MCF 10A (cell line): Measurements from ENCODE around the gene RAB13. TPM values are rescaled to one million over a fixed set of nuclear protein-coding genes. Genes with fewer than 3 reads are reported as not detected.

Experiments
- BruUV-seq: library from RNA; stranded (reverse); fragments of 400-500 nt; replicated peaks from 2 replicates; lab custom pipeline; 2021; lab: Mats Ljungman, UMichigan
- CTCF ChIA-PET: fragments of 300-600 bp; sonication (Branson Sonifier 250); formaldehyde crosslinking; extraction: SDS; loops from one replicate; lab custom pipeline; 2021; ENCODE audit warnings: antibody characterized with exemption, inconsistent platforms; lab: Yijun Ruan, JAX
- POLR2A ChIA-PET: fragments of 300-600, 350-650 bp; sonication (Branson Sonifier 250); formaldehyde crosslinking; extraction: SDS; loops from one replicate; lab custom pipeline; 2020; ENCODE audit warnings: antibody characterized with exemption, inconsistent platforms; lab: Yijun Ruan, JAX
- DNase-seq: peaks from one replicate; pipeline ENCODE4 v3.0.0-alpha.2; 2018; ENCODE audit not compliant: unreplicated experiment
- H3K27ac Mint-ChIP-seq: one replicate; pipeline ENCODE4 v1.8.0; 2022; ENCODE audit warnings: mild to moderate bottlenecking, low read depth, mixed read lengths; ENCODE audit not compliant: unreplicated experiment
- H3K27me3 Mint-ChIP-seq: one replicate; pipeline ENCODE4 v1.8.0; 2022; ENCODE audit warnings: mixed read lengths; ENCODE audit not compliant: insufficient read depth, unreplicated experiment
- H3K36me3 Mint-ChIP-seq: one replicate; pipeline ENCODE4 v1.8.0; 2022; ENCODE audit warnings: mild to moderate bottlenecking, moderate library complexity, mixed read lengths; ENCODE audit not compliant: insufficient read depth, unreplicated experiment
- H3K4me1 Mint-ChIP-seq: one replicate; pipeline ENCODE4 v1.8.0; 2022; ENCODE audit warnings: mixed read lengths; ENCODE audit not compliant: insufficient read depth, unreplicated experiment
- H3K4me3 Mint-ChIP-seq: one replicate; pipeline ENCODE4 v1.8.0; 2022; ENCODE audit warnings: mild to moderate bottlenecking, moderate library complexity, mixed read lengths; ENCODE audit not compliant: unreplicated experiment
- H3K9me3 Mint-ChIP-seq: one replicate; pipeline ENCODE4 v1.8.0; 2022; ENCODE audit warnings: mixed read lengths; ENCODE audit not compliant: unreplicated experiment
- CTCF ChIP-seq: fragments of 200-600 bp; IDR thresholded peaks from one replicate; pipeline ENCODE4 v1.8.0; 2022; ENCODE audit warnings: antibody characterized with exemption, mild to moderate bottlenecking; ENCODE audit not compliant: unreplicated experiment
- intact Hi-C: fragments of 100-400 bp; cut with micrococcal nuclease; formaldehyde crosslinking; loops from 2 replicates; pipeline ENCODE4 v1.14.1; 2022
- total RNA-seq: library from RNA; stranded (reverse); gene quantifications from 2 replicates; pipeline ENCODE4 v1.2.3, GENCODE V29; 2022

The RAB13 gene
- total RNA-seq, 1 experiment from 2014 or later, result 71.6 TPM

DNA sequence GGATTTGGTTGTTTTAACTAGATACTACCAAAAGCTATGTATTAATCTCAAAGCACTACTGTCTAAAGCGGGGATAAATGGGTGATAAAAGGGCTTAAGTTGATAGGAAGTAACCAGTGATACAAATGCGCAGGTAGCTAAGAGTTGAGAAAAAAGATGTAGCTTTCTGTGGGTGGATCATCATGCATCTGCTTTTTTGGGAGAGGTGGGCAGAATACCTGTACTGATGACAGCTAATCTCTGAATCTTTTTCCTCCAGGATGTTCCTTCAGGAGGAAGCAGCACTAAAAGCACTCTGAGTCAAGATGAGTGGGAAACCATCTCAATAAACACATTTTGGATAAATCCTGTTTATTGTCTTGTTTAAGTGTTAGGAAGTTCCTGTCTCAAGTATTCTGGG, 5.7 kb upstream of the RAB13 start:
- Mint-ChIP-seq H3K36me3 (peaks cover 64% of the 10 kb centered on the region), H3K4me1 (peaks cover 24% of the 10 kb centered on the region), H3K27ac (peak overlapping the region; percentile 98), H3K9me3 (no peaks in the 10 kb centered on the region), H3K27me3 (no peaks in the 10 kb centered on the region), H3K4me3 (peak overlapping the region; percentile 90)
- intact Hi-C loops, result no loop called here
- no peak for TF ChIP-seq CTCF
- no TSS peak for BruUV-seq
- CTCF ChIA-PET, result interaction anchor here (1.0 to 7.8 kb wide), 4 partner anchors 15 to 364 kb away, joined by 3 to 80 read pairs (median 34); partner anchors contain the start of genes GATAD2B, JTB and S100A13
- POLR2A ChIA-PET, result interaction anchor here (0.6 to 13.2 kb wide), 21 partner anchors 9 to 551 kb away, joined by 3 to 358 read pairs (median 18); partner anchors contain the start of genes CREB3L4, CRTC2, DENND4B and GATAD2B
- no peak for DNase-seq

- Mint-ChIP-seq H3K27ac (peak overlapping the region; percentile 98), H3K4me1 (peaks cover 31% of the 10 kb centered on the region), H3K4me3 (peak overlapping the region; percentile 90), H3K27me3 (no peaks in the 10 kb centered on the region), H3K36me3 (peaks cover 60% of the 10 kb centered on the region), H3K9me3 (no peaks in the 10 kb centered on the region)
- BruUV-seq, result TSS peak; percentile 79
- no peak for DNase-seq
- no peak for TF ChIP-seq CTCF
- ChIA-PET CTCF (interaction anchor here (1.0 to 7.8 kb wide), 4 partner anchors 14 to 364 kb away, joined by 3 to 80 read pairs (median 34); partner anchors contain the start of genes GATAD2B, JTB and S100A13), POLR2A (interaction anchor here (0.6 to 13.2 kb wide), 53 partner anchors 10 to 1029 kb away, joined by 3 to 358 read pairs (median 6); partner anchors contain the start of genes CHTOP, CREB3L4, CRTC2 and DENND4B)
- intact Hi-C loops, result no loop called here
Measured at GRCh38 chr1:153991151-153991630, 5.1 kb upstream of the RAB13 start.

DNA sequence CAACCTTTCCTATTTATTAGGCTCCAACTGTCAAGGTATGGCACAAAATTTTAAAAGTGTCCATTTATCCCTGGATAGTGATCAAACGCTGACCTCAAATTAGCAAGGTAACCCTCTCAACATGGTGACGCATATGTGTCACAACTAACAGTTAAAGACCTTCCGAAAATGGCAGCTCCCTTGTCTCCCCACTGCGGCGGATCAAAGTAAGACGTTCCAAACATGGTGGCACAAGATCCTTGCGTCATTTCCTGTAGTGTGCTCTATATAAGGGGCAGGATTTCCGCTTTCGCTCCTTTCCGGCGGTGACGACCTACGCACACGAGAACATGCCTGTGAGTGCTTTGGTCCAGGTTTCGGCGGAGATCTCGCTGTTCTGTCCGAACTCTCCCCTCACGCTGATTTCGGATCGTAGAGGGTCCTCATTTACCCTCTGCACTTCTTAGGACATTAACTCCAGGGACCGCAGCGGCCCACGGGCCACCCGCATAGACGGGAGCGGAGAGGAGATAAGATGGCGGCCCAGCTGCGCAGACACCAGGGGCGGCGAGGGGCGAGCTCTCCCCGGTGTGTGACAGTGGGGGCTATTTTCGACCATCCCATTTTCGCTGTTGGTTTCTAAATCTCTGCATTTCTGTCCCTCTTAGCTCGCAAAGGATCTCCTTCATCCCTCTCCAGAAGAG, 4.5 kb upstream of the RAB13 start, which contains the start of gene RPS27:
RPS27 (plus strand) TSS at position 295 of the 683 bp plus-strand sequence; CDS start at position 330, 35 bp downstream.
- intact Hi-C loops, result loop anchor here (1.0 kb wide), 2 partner anchors 192 to 282 kb away; partner anchors contain the start of gene HAX1
- peaks cover 33% of the 10 kb centered on the region for H3K4me1 Mint-ChIP-seq
- ChIA-PET CTCF (interaction anchor here (0.6 to 7.8 kb wide), 6 partner anchors 14 to 418 kb away, joined by 3 to 80 read pairs (median 4); partner anchors contain the start of genes GATAD2B and JTB), POLR2A (interaction anchor here (0.6 to 13.2 kb wide), 77 partner anchors 10 to 1030 kb away, joined by 3 to 358 read pairs (median 5); partner anchors contain the start of genes CHTOP, CREB3L4, CRTC2 and DENND4B)
- no peaks in the 10 kb centered on the region for H3K9me3 Mint-ChIP-seq
- peak within 1 kb of the TSS; percentile 98 for H3K27ac Mint-ChIP-seq
- peaks cover 55% of the 10 kb centered on the region for H3K36me3 Mint-ChIP-seq
- peak; percentile 100 for DNase-seq
- H3K27me3 Mint-ChIP-seq, result no peaks in the 10 kb centered on the region
- TF ChIP-seq CTCF, result no peak
- peak within 1 kb of the TSS; percentile 90 for H3K4me3 Mint-ChIP-seq
- no TSS peak for BruUV-seq
